ENCODE results near the gene MGP.

MGP gene

DNA sequence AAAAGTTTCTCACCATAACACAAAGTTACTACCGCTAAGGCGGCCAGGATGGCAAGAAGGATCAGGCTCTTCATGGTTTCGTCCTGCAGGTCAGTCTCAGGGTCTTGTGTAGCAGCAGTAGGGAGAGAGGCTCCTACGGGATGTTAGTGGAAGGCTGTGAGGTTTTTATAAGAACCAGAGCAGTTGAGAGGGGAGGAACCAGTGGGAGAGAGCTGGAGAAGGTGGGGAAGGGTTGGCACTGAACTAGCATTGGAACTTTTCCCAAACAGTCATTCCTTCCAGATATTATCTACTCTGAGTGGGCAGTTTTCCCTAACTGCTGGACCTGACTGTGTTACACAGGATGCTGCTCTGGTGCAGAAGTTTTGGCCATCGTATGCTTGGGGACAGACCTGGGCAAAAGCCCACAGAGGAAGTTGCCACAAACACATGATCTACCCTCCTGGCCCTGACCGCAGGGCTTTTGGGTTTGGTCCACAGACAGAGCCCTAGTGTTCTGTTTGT, at the start of gene MGP:
MGP (minus strand) TSS at position 137 of the 504 bp plus-strand sequence; CDS start at position 74, 63 bp downstream.
- Mint-ChIP-seq H3K27me3 (peaks cover 32% of the 10 kb centered on the region), H3K27ac (peak within 1 kb of the TSS; percentile 23), H3K4me3 (no peak within 1 kb of the TSS), H3K4me1 (peaks cover 25% of the 10 kb centered on the region), H3K9me3 (no peaks in the 10 kb centered on the region), H3K36me3 (no peaks in the 10 kb centered on the region)
- no peak for ATAC-seq

DNA sequence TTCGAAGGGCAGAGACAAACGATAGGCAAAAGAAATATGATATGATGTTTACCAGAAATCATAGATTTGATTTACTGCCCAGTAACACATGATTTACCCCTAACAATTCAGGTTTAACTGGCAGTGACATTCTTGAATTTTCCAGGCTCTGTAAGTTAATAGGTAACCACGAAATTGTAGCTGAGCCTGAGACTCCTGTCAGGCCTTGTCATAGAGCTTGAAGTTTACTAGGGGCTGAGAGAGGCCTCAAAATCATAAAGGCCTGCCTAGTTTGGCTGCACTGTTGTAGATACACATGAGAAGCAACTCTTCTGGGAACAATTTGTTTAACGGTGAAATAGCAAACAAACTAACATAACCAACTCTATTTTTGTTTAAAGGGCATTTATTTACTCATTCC, 49.4 kb upstream of the MGP start:
- no peak for ATAC-seq
- Mint-ChIP-seq H3K9me3 (peaks cover 3% of the 10 kb centered on the region), H3K36me3 (peaks cover 57% of the 10 kb centered on the region), H3K4me3 (no peak overlapping the region), H3K27me3 (no peaks in the 10 kb centered on the region), H3K4me1 (peaks cover 38% of the 10 kb centered on the region), H3K27ac (no peak overlapping the region)

DNA sequence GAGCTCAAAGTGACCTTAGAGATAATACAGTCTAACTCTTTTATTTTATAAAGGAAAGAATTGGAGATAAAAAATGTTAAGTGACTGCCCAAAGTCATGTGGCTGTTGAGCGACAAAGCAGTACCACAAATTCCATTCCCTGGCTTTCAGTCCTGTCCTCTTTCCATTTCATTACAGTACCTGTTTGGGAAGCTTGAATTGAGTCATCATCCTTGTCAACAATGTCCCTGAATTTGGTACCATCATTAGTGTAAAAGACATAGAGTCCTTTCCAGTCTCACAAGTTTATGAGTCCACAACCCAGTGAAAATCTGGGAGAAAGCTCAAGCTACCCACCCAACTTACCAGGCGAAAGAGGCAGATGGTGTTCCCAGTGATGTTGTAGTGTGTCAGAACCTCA, 48.9 kb upstream of the MGP start:
- Mint-ChIP-seq H3K27ac (no peak overlapping the region), H3K36me3 (peaks cover 52% of the 10 kb centered on the region), H3K4me1 (peaks cover 32% of the 10 kb centered on the region), H3K4me3 (no peak overlapping the region), H3K27me3 (no peaks in the 10 kb centered on the region), H3K9me3 (peaks cover 3% of the 10 kb centered on the region)
- ATAC-seq, result no peak

DNA sequence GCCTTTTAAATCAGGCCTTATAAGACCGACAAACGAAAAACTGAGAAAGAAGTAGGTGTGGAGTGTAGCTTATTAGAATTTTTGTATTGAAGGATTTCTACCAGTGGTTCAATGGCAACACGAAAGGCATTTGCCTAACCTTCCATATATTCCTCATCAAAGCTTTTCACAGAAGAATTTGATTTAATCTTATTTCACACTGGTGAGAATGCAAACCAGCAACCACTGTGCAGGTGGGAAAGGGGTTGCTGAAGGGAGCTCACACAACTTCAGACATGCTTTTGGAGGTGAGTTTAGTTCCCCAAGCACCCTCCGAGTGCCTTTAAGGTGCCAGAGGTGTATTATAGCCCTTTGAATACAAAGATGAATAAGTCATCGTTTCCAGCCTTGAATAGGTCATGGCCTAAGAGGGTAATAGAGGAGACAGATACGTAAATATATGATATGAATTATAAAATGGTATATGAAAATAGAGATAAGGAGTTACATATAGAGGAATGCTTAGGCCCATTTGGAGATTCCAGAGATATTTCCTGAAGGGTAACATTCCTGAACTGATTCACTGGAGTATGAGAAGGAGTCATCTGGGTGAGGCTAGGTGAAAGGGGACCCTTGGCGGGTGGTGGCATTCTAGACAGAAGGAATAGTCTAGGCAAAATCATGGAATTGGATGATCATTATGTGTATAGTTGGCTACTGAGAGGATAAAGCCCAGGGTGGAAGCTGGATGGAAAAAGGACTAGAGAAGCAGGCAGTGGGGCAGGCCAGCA, 46.3 kb upstream of the MGP start:
- Mint-ChIP-seq H3K4me3 (no peak overlapping the region), H3K36me3 (peaks cover 35% of the 10 kb centered on the region), H3K27me3 (no peaks in the 10 kb centered on the region), H3K9me3 (no peaks in the 10 kb centered on the region), H3K27ac (no peak overlapping the region), H3K4me1 (peaks cover 17% of the 10 kb centered on the region)
- ATAC-seq, result no peak

DNA sequence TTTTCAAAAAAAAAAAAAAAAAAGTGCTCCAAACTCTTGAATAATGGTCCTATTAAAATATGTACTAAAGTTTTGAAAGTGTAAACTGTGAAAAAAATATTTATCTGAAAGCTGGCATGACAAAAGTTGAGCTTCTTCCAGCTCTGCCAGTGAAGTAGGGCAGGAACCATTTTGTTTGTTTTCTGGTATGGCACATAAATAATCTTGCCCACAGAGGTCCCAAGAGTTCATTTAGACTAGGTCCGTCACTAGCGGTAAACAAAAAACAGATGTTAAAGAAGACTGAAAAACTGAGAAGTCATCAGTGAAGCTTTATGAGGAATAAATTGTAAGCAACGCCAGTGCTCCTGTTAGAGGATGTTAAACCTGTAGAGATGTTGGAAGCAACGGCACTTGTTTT, 45.7 kb upstream of the MGP start:
- no peaks in the 10 kb centered on the region for H3K9me3 Mint-ChIP-seq
- peaks cover 16% of the 10 kb centered on the region for H3K4me1 Mint-ChIP-seq
- H3K36me3 Mint-ChIP-seq, result peaks cover 31% of the 10 kb centered on the region
- no peaks in the 10 kb centered on the region for H3K27me3 Mint-ChIP-seq
- H3K27ac Mint-ChIP-seq, result no peak overlapping the region
- no peak for ATAC-seq
- H3K4me3 Mint-ChIP-seq, result no peak overlapping the region

DNA sequence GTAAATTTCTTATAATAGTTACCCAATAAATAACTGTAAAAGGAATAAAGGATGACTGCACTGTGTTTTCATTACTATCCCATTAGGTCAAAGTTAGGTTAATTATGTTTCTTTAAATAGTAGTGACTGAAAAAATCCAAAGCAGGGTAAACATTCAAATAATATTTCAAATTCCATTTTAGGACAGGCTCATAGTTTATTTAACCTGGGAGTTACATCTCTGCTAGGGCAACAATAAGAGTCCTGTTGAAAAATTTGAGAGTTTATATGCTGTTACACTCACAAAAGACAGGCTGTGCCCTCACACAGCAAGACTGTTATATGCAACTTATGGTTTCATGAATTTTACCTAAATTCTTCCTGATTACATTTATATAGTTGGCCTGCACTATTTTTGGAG, 44.6 kb upstream of the MGP start:
- no peak for ATAC-seq
- peaks cover 31% of the 10 kb centered on the region for H3K36me3 Mint-ChIP-seq
- peaks cover 16% of the 10 kb centered on the region for H3K4me1 Mint-ChIP-seq
- H3K9me3 Mint-ChIP-seq, result no peaks in the 10 kb centered on the region
- H3K27me3 Mint-ChIP-seq, result no peaks in the 10 kb centered on the region
- H3K27ac Mint-ChIP-seq, result no peak overlapping the region
- no peak overlapping the region for H3K4me3 Mint-ChIP-seq

DNA sequence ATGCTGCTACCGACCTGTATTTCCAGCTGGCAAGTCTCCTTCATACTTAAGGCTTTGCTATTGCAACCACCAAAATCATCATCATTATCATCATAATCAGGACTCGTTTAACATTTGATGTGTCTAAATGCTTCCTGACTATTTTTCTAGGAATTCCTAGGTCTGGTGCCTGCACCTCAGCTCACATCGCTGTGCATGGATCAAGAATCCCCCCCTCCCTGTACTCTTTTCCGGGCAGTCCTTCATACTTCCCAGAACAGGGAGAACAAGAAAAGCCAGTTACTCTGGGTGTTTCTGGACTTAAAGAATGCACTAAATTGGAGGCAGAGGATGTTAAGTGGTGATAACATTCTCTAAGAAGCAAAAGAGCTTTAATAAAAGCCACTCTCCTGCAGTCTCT, 43.3 kb upstream of the MGP start:
- H3K27me3 Mint-ChIP-seq, result no peaks in the 10 kb centered on the region
- no peak overlapping the region for H3K4me3 Mint-ChIP-seq
- no peak for ATAC-seq
- H3K27ac Mint-ChIP-seq, result no peak overlapping the region
- no peaks in the 10 kb centered on the region for H3K9me3 Mint-ChIP-seq
- peaks cover 17% of the 10 kb centered on the region for H3K4me1 Mint-ChIP-seq
- peaks cover 31% of the 10 kb centered on the region for H3K36me3 Mint-ChIP-seq

DNA sequence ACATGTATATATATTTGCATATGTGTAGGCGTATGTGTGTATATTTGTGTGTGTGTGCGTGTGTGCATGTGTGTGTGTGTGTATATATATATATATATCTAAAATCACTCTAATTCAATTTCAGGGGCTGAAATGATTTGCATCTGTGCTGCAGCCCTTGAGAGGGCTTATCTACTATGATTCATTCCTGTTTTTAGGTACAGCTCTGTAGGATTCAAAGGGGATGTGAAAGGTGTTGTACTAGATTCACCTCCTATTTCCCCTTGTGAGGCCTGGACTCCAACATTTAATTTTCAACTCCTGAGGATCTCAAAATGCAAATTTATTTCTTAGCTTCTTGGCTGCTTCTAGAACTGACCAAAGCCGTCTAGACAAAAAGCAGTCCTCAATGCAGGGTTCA, 41.6 kb upstream of the MGP start:
- H3K4me3 Mint-ChIP-seq, result no peak overlapping the region
- no peak for ATAC-seq
- no peak overlapping the region for H3K27ac Mint-ChIP-seq
- peaks cover 2% of the 10 kb centered on the region for H3K9me3 Mint-ChIP-seq
- peaks cover 17% of the 10 kb centered on the region for H3K36me3 Mint-ChIP-seq
- peaks cover 16% of the 10 kb centered on the region for H3K4me1 Mint-ChIP-seq
- no peaks in the 10 kb centered on the region for H3K27me3 Mint-ChIP-seq

DNA sequence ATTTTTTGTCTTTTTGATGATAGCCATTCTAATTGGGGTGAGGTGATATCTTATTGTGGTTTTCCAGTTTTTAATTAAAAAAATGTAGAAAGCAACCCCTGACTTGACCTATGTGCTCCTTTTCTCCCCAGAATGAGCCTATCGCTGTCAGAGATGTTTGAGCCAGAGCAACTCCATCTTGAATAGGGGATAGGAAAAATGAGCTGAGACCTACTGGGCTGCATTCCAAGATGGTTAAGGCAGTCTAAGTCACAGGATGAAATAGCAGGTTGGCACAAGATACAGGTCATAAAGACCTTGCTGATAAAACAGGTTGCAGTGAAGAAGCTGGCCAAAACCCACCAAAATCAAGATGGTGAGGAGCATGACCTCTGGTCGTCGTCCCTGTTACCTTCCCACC, 38.9 kb upstream of the MGP start:
- no peak overlapping the region for H3K4me3 Mint-ChIP-seq
- H3K36me3 Mint-ChIP-seq, result peaks cover 20% of the 10 kb centered on the region
- H3K27ac Mint-ChIP-seq, result no peak overlapping the region
- ATAC-seq, result no peak
- H3K27me3 Mint-ChIP-seq, result no peaks in the 10 kb centered on the region
- peaks cover 3% of the 10 kb centered on the region for H3K9me3 Mint-ChIP-seq
- H3K4me1 Mint-ChIP-seq, result peaks cover 35% of the 10 kb centered on the region

DNA sequence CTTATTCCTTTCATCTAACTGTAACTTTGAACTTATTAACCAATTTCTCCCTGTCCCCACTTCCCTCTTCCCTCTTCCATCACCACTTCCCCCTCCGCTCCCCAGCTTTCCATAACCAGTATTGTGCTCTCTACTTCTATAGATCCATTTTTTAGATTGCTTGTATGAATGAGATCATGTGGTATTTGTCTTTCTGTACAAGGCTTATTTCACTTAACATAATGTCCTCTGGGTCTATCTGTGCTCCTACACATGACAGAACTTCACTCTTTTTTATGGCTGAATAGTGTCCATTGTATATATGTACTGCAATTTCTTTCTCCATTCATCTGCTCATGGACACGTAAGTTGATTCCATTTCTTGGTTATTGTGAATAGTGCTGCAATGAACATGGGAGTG, 38.3 kb upstream of the MGP start:
- Mint-ChIP-seq H3K27me3 (no peaks in the 10 kb centered on the region), H3K4me1 (peaks cover 35% of the 10 kb centered on the region), H3K36me3 (peaks cover 25% of the 10 kb centered on the region), H3K4me3 (no peak overlapping the region), H3K27ac (peak overlapping the region; percentile 1), H3K9me3 (peaks cover 3% of the 10 kb centered on the region)
- ATAC-seq, result no peak

DNA sequence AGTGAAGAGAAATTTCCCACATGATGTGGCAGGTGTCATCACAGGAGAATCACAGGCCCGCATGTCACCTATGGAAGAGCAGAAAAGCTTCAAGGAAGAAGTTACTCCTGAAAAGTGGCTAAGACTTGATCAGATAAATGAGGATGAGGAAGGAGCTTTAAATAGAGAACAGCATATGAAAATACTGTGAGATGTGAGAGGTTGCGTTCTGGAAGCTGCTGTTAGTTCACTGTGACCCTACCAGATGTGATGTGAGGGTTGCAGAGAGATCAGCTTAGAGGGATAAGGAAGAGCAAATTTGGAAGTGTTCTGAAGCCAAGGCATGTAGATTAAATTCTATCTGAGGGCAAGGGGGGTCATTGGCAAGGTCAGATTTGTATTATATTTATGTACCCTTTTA, 35.6 kb upstream of the MGP start:
- ATAC-seq, result no peak
- Mint-ChIP-seq H3K4me1 (peaks cover 26% of the 10 kb centered on the region), H3K36me3 (peaks cover 41% of the 10 kb centered on the region), H3K27me3 (no peaks in the 10 kb centered on the region), H3K27ac (peak overlapping the region; percentile 70), H3K4me3 (no peak overlapping the region), H3K9me3 (peaks cover 3% of the 10 kb centered on the region)

DNA sequence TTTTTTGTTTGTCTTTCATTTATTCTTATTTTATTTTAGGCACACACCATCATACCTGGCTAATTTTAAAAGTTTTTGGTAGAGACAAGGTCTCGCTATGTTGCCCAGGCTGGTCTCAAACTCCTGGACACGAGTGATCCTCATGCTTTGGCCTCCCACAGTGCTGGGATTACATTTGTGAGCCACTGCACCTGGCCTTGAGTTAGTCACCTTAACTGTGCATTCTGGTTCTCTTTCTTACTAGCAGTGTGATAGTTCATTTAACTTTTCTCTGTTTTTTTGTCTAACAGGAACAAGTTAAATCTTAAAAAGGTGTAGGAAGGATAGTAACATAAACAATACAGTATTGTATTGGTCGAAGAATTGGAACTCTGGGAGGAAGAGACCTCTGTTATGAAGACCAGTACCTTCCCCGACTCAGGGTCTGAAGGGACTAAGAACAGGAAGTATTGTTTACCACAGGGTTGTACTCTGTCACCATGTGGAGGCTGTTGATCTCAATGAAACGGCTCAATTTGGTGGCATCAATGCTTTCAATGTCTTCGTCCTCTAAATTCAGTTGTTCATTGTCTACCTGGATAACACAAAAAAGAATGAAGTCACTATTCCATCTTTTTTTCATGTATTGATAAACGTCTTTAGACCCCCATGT, 34.9 kb upstream of the MGP start:
- Mint-ChIP-seq H3K9me3 (peaks cover 3% of the 10 kb centered on the region), H3K27ac (peak overlapping the region; percentile 70), H3K4me3 (no peak overlapping the region), H3K27me3 (no peaks in the 10 kb centered on the region), H3K4me1 (peaks cover 26% of the 10 kb centered on the region), H3K36me3 (peaks cover 45% of the 10 kb centered on the region)
- ATAC-seq, result peak; percentile 65

DNA sequence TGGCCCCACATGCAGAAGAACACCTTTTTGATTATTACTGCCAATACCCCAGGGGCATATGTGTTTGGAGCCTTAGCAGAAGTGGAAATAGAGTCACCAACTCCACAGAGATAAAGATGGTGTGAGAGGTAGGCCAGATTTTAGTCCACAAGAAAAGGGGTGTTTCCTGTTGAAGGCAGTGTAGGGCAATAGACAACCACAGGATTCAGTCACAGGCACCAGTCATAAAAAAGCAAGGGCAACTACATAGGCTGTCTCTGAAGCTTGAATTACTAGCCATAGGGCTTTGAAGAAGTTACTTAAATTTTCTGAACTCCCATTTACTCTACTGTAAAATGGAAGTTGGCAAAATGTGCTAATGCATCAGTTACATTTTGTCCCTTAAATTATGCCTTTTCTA, 33.8 kb upstream of the MGP start:
- Mint-ChIP-seq H3K36me3 (peaks cover 53% of the 10 kb centered on the region), H3K27me3 (no peaks in the 10 kb centered on the region), H3K27ac (no peak overlapping the region), H3K4me1 (peaks cover 26% of the 10 kb centered on the region), H3K4me3 (no peak overlapping the region), H3K9me3 (peaks cover 3% of the 10 kb centered on the region)
- no peak for ATAC-seq

DNA sequence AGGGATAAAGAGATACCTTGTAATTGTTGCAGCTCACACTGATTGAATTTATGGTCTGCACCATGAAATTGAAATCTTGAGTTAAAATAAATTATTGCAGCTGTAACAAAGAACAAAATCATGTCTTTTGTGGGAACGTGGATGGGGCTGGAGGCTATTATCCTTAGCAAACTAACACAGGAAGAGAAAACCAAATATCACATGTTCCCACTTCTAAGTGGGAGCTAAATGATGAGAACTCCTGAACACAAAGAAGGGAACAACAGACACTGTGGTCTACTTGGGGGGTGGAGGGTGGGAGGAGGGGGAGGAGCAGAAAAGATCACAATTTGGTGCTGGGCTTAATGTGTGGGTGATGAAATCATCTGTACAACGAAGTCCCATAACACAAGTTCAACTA, 30.1 kb upstream of the MGP start:
- peaks cover 73% of the 10 kb centered on the region for H3K36me3 Mint-ChIP-seq
- ATAC-seq, result no peak
- H3K9me3 Mint-ChIP-seq, result peaks cover 2% of the 10 kb centered on the region
- H3K4me3 Mint-ChIP-seq, result no peak overlapping the region
- H3K27ac Mint-ChIP-seq, result no peak overlapping the region
- peaks cover 10% of the 10 kb centered on the region for H3K4me1 Mint-ChIP-seq
- no peaks in the 10 kb centered on the region for H3K27me3 Mint-ChIP-seq

DNA sequence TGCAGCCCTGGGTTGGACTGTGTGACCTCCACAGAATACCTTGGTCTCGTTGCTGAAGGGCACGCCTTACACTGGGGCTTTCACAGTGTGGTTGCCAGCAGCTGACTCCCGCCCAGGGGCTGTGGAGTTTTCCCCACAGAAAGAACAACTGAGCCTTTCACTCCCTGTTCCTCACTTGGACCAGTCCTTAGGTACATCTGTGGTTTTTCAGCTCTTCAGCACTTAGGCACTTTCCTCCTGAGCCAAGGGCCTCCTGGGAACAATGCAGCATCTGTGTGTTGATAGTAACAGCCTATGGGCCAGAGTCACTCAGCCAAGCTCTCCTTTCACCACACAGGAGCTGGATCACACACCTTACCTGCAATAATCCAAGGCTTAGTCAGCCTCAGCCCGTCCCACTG, 27.7 kb upstream of the MGP start:
- peaks cover 63% of the 10 kb centered on the region for H3K36me3 Mint-ChIP-seq
- H3K4me1 Mint-ChIP-seq, result no peaks in the 10 kb centered on the region
- H3K9me3 Mint-ChIP-seq, result peaks cover 4% of the 10 kb centered on the region
- H3K27me3 Mint-ChIP-seq, result no peaks in the 10 kb centered on the region
- no peak for ATAC-seq
- no peak overlapping the region for H3K4me3 Mint-ChIP-seq
- no peak overlapping the region for H3K27ac Mint-ChIP-seq

DNA sequence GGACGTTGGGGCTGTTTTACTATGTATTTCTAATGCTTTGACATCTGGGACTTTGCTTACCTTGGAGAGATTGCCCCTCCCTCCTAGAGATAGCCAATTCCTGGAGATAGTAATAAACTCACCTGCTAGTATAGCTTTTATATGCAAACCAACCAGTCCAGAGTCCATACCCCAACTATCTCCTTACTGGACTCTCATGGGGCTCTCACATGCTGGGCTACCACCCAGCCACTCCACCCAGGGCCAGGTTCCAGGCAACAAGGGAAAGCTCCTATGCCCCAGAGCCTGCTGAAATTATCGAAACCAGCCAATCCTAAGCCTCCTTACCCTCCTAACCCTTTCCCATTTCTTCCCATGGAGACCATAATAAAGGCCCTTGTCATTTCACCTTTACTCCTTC, 25.5 kb upstream of the MGP start:
- H3K9me3 Mint-ChIP-seq, result peaks cover 6% of the 10 kb centered on the region
- H3K36me3 Mint-ChIP-seq, result peaks cover 56% of the 10 kb centered on the region
- no peak overlapping the region for H3K4me3 Mint-ChIP-seq
- H3K4me1 Mint-ChIP-seq, result no peaks in the 10 kb centered on the region
- H3K27ac Mint-ChIP-seq, result no peak overlapping the region
- no peaks in the 10 kb centered on the region for H3K27me3 Mint-ChIP-seq
- ATAC-seq, result no peak
